GM12872 (cell line): ENCODE data around the gene SERTAD2.

Experiments
- TF ChIP-seq, protein P1 (sequence below): IDR thresholded peaks from 3 replicates; pipeline ENCODE4 v1.5.1; 2011; ENCODE audit warnings: low read depth, mild to moderate bottlenecking, low read length, moderate library complexity; ENCODE audit not compliant: insufficient read depth

Gene SERTAD2

DNA sequence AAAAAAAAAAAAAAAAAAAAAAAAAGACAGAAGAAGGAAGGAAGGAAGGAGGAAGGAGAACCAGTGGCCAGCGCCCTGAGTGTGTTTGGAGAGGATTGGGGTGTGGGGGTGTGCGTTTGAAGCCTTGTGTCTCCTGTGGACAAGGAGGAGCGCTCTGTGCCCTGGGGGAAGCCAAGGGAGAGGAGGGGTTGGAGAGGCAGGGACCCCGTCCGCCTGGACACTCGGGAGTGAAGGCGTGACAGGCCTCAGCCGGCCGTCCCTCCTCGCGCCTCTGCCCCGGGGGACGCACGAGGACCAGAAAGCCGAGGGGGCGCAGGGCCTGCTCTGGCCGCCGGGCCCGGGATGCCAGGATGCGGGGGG is 44.9 kb downstream of the SERTAD2 start:
- TF ChIP-seq, protein P1, sequence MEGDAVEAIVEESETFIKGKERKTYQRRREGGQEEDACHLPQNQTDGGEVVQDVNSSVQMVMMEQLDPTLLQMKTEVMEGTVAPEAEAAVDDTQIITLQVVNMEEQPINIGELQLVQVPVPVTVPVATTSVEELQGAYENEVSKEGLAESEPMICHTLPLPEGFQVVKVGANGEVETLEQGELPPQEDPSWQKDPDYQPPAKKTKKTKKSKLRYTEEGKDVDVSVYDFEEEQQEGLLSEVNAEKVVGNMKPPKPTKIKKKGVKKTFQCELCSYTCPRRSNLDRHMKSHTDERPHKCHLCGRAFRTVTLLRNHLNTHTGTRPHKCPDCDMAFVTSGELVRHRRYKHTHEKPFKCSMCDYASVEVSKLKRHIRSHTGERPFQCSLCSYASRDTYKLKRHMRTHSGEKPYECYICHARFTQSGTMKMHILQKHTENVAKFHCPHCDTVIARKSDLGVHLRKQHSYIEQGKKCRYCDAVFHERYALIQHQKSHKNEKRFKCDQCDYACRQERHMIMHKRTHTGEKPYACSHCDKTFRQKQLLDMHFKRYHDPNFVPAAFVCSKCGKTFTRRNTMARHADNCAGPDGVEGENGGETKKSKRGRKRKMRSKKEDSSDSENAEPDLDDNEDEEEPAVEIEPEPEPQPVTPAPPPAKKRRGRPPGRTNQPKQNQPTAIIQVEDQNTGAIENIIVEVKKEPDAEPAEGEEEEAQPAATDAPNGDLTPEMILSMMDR = no peak

DNA sequence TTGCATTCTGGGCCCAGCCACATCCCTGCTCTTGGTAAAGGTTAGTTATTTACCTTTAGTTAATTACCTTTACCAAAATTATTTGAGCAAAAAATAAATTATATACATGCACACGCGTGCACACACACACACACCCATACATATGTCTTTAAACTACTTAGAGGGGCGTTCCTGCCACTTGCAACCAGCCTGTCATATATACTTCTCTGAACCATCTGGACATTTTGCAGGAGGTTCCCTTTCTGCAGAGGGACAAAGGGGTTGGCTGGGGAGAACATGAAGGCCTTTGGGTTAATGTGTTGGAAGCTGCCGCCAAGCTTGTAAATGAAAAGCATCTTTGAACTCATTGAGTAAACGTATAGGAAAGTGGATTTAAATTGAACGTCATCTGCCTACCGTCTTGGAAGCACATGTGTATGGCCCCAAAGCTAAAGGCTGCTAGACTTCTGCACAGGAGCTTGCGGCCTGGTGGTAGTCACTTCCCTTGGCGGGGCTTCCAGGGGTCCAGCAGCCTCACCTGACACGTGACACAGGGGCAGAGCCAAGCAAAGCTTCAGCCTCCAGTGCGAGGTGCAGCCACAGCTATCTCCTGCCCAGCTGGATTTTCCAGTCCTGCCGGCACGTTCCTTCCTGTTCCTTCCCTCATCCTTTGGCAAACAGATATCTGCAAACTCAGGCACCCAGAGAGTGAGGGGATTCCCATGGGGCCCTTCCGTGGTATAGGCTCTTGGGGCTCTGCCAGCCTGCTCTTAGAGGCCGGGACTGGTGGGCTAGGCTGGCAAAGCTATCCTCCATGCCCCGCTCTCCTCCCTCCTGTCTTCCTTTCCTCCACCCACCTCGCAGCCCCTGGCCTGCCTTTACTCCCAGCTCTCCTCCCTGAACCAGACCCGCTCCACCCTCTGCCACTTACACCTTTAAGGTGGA is 46.1 kb downstream of the SERTAD2 start:
- TF ChIP-seq, protein P1 = no peak

DNA sequence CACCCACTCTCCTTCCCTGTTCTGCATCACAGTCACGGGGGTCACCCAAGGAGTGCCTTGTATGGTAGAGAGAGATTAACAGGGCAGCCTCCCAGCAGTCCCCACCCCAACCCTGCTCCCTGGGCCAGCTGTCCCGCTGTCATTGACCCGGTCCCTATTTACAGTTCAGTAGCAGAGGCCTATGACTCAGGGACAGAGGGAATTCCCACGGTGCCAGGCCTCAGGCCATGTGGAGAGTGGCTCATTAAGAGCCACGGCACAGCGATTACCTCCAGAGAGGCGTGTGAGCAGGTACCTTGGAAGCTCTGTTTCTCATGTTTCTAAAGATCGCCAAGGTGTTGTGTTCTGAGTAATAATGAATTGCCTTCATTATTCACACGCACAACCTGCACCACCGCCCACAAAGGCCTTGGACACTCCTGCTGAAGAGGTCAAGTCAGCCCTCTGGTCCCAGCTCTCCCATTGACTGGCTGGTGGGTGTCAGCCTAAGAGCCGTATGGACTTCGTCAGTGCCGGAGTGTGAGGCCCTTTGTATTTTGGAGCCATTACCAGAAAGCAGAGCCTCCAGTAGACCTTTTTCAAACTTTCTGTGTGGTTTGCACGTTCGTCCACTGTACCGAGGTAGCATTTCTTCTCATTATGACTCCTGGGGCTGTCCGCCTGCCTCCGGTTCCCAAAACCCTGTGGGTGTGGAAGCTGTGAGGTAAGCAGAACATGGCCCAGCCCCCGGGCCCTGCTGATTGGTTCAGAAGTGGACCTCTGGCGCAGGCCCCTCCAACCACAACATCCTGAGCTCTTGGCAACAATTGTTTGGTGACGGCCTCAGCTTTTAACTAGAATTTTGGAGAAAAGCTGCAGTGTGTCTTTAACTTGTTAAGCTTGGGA is 47.0 kb downstream of the SERTAD2 start:
- TF ChIP-seq, protein P1 = no peak

DNA sequence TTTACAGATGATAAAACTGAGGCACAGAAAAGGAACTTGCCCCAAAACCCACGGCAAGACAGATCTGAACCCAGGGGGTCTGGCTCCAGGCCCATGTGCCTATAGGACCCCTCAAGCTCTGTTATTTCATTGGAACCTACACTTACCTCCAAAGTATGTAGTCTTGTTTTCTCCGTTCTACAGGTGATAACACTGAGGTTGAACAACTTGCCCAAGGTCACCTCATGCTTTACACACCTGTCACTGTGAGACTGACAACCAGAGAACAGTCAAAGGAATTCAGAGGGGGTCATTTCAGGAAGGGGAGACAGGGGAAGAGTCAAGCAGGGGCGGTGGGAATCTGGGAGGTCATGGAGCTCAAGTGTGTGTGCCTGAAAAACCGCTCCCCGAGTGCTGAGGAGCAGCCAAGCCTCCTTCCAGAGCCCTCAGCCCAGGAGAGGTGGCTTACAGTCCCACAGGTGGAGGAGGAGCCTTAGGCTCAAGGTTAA is 47.7 kb downstream of the SERTAD2 start:
- TF ChIP-seq, protein P1 = no peak

DNA sequence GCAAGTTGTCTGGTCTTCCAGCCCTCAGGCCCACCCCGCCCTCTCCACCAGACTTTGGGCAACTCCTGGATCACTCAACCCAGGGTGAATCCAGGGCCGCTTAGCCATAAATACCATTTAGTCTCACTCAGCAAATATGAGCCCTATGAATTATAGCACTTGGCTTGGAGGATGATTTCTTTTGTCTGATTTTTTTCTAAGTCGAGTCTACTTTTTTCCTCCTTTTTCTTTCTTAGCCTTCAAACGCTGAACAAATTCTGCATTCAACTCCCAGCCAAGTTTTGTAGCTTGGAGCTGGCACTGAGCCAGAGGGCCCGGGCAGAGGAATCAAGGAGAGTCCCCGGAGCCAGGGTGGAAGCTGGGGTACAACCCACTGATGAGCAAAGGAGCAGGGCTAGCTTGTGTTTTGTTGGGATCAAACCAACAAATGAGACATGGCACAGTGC is 48.7 kb downstream of the SERTAD2 start:
- TF ChIP-seq, protein P1 = no peak

DNA sequence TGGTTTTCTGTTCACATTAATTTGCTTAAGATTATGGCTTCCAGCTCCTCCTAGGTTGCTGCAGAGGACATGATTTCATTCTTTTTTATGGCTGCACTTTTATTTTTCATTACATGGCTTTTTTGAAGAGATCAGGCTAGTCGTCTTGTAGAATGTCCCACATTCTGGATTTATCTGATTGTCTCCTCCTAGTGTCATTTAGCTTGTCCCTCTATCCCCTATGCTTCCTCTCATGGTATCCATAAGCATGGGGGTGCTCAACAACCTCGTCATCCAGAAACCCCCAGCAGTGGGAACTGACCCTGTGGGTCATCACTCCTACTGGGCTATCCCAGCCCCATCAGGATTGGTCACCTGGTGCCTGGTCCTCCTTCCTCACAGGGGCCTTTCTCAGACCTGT is 49.6 kb downstream of the SERTAD2 start:
- TF ChIP-seq, protein P1 = no peak

DNA sequence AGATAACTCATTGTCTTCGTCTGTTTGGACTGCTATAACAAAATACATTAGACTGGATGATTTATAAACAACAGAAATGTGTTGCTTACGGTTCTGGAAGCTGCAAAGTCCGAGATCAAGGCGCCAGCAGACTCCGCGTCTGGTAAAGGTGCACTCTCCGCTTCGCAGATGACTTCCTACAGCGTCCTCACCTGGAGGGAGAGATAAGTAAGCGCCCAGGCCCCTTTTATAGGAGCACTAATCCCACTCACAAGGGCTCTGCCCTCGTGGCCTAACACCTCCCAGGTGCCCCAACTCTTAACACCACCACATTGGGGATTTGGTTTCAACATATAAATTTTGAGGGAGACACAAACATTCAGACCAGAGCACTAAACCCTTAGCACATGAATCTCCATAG is 51.3 kb downstream of the SERTAD2 start:
- TF ChIP-seq, protein P1 = no peak
